Activated CD4-positive, alpha-beta T cell treated with anti-CD3 and anti-CD28 coated beads for 36 hours (primary cell): Measurements from ENCODE around the gene PEA15. TPM values are rescaled to one million over a fixed set of nuclear protein-coding genes. Genes with fewer than 3 reads are reported as not detected.

Experiments
- ATAC-seq: fragments of 200-7000 bp; cut with Tn5 transposase; one replicate; pipeline ENCODE4 v1.10.0; 2021; ENCODE audit warnings: mild to moderate bottlenecking, moderate library complexity
- CTCF ChIA-PET: fragments of 350-600 bp; sonication (Branson Sonifier 250); formaldehyde crosslinking; loops from one replicate; lab custom pipeline; 2021; ENCODE audit warnings: antibody characterized with exemption; lab: Charles Lee
- POLR2A ChIA-PET: fragments of 350-600 bp; sonication (Branson Sonifier 250); formaldehyde crosslinking; loops from one replicate; lab custom pipeline; 2021; ENCODE audit warnings: antibody characterized with exemption, inconsistent platforms; lab: Charles Lee
- DNase-seq: peaks from one replicate; pipeline ENCODE4 v3.0.0-alpha.2; 2020
- H3K27ac Mint-ChIP-seq: one replicate; pipeline ENCODE4 v1.8.0; 2021; ENCODE audit warnings: mixed read lengths
- H3K27me3 Mint-ChIP-seq: one replicate; pipeline ENCODE4 v1.8.0; 2021; ENCODE audit warnings: mixed read lengths
- H3K36me3 Mint-ChIP-seq: one replicate; pipeline ENCODE4 v1.8.0; 2021; ENCODE audit warnings: low read depth, mixed read lengths
- H3K4me1 Mint-ChIP-seq: one replicate; pipeline ENCODE4 v1.8.0; 2021; ENCODE audit warnings: mixed read lengths
- H3K4me3 Mint-ChIP-seq: one replicate; pipeline ENCODE4 v1.8.0; 2021; ENCODE audit warnings: mild to moderate bottlenecking, moderate library complexity, mixed read lengths
- H3K9me3 Mint-ChIP-seq: one replicate; pipeline ENCODE4 v1.8.0; 2021; ENCODE audit warnings: low read depth, mixed read lengths
- intact Hi-C, 2 experiments: fragments of 100-400 bp; cut with DNase I in 1 of 2; cut with micrococcal nuclease in 1 of 2; formaldehyde crosslinking; loops; one replicate each; pipeline versions ENCODE4 v1.14.2 to v1.15.1; 2022 to 2024; cut with DNase I, micrococcal nuclease
- total RNA-seq, 2 experiments: library from RNA; stranded (reverse); gene quantifications; one replicate each; pipeline ENCODE4 v1.2.3, GENCODE V29; 2021

PEA15 gene, protein sequence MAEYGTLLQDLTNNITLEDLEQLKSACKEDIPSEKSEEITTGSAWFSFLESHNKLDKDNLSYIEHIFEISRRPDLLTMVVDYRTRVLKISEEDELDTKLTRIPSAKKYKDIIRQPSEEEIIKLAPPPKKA
- total RNA-seq = 10 to 100 TPM; 42.5 to 63.4 TPM

GRCh38 chr1:160205242-160206035 lies at the start of gene PEA15:
Gene PEA15, plus strand, starts transcription at chr1:160205384. Its CDS starts 6,161 bp downstream, at chr1:160211545.
- peak within 1 kb of the TSS; percentile 86 for H3K27ac Mint-ChIP-seq
- ChIA-PET POLR2A (interaction anchor here (0.6 kb wide), 1 partner anchor 29 kb away, joined by 4 read pairs; no protein-coding TSS in a partner anchor), CTCF (interaction anchor here (1.0 to 1.8 kb wide), 5 partner anchors 12 to 120 kb away, joined by 3 to 7 read pairs (median 3); no protein-coding TSS in a partner anchor)
- ATAC-seq = peak; percentile 76
- DNase-seq = peak; percentile 83
- H3K4me1 Mint-ChIP-seq = peaks cover 47% of the 10 kb centered on the region
- H3K27me3 Mint-ChIP-seq = no peaks in the 10 kb centered on the region
- H3K36me3 Mint-ChIP-seq = peaks cover 19% of the 10 kb centered on the region
- no peaks in the 10 kb centered on the region for H3K9me3 Mint-ChIP-seq
- peak within 1 kb of the TSS; percentile 81 for H3K4me3 Mint-ChIP-seq
- intact Hi-C loops = loop anchor here (1.0 to 10.0 kb wide), 4 partner anchors 58 to 281 kb away; partner anchors contain the start of genes PEX19 (in 2 of the 2) and TAGLN2 (in 1 of the 2)

- Mint-ChIP-seq H3K9me3 (no peaks in the 10 kb centered on the region), H3K36me3 (no peaks in the 10 kb centered on the region), H3K27ac (no peak overlapping the region), H3K4me3 (no peak overlapping the region), H3K4me1 (no peaks in the 10 kb centered on the region), H3K27me3 (peaks cover 4% of the 10 kb centered on the region)
- intact Hi-C loops = no loop called here
- ChIA-PET CTCF (interaction anchor here (0.6 to 0.7 kb wide), 2 partner anchors 90 to 149 kb away, joined by 3 read pairs; no protein-coding TSS in a partner anchor), POLR2A (no interaction called here)
- ATAC-seq (no peak), DNase-seq (no peak)
Measured at GRCh38 chr1:160156361-160156760, 48.8 kb upstream of the PEA15 start.

DNA sequence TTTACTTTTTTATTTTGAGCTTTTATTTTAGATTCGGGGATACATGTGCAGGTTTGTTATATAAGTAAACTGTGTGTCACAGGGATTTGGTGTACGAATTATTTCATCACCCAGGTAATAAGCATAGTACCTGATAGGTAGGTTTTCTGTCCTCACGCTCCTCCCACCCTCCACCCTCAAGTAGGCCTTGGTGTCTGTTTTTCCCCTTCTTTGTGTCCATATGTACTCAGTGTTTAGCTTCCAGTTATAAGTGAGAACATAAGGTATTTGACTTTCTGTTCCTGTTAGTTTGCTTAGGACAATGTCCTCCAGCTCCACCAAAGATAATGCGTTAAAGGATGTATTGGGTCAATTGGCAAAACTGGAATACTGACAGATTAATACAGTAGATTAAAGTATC lies 48.0 kb upstream of the PEA15 start:
- POLR2A ChIA-PET = interaction anchor here (0.7 kb wide), 1 partner anchor 103 kb away, joined by 3 read pairs; no protein-coding TSS in a partner anchor
- H3K27ac Mint-ChIP-seq = no peak overlapping the region
- no peaks in the 10 kb centered on the region for H3K36me3 Mint-ChIP-seq
- no peaks in the 10 kb centered on the region for H3K4me1 Mint-ChIP-seq
- CTCF ChIA-PET = interaction anchor here (0.6 to 0.7 kb wide), 2 partner anchors 90 to 437 kb away, joined by 3 read pairs; no protein-coding TSS in a partner anchor
- DNase-seq = no peak
- intact Hi-C loops = no loop called here
- no peak overlapping the region for H3K4me3 Mint-ChIP-seq
- ATAC-seq = no peak
- no peaks in the 10 kb centered on the region for H3K9me3 Mint-ChIP-seq
- H3K27me3 Mint-ChIP-seq = peaks cover 4% of the 10 kb centered on the region

DNA sequence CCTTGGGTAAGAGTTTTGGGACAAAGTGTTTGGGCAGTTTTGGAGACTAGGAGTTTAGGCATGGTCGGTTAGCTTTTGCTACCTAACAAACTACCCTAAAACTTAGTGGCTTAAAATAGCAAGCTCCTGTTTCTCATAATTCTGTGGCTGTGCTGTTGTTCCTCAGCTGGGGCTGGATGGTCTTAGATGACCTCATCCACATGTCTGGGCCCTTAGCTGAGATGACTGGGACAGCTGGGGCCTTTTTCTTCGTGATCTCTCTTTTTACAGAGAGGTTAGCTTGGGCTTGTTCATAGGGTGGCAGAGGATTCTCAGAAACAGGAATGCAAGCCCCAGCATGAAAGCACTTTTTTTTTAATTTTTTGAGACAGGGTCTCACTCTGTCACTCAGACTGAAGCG lies 47.2 kb upstream of the PEA15 start:
- no peak overlapping the region for H3K4me3 Mint-ChIP-seq
- ATAC-seq (no peak), DNase-seq (no peak)
- no peaks in the 10 kb centered on the region for H3K9me3 Mint-ChIP-seq
- H3K4me1 Mint-ChIP-seq = no peaks in the 10 kb centered on the region
- ChIA-PET POLR2A (no interaction called here), CTCF (interaction anchor here (1.0 to 1.3 kb wide), 2 partner anchors 9 to 45 kb away, joined by 3 read pairs; no protein-coding TSS in a partner anchor)
- no peak overlapping the region for H3K27ac Mint-ChIP-seq
- intact Hi-C loops = no loop called here
- H3K27me3 Mint-ChIP-seq = peaks cover 4% of the 10 kb centered on the region
- H3K36me3 Mint-ChIP-seq = no peaks in the 10 kb centered on the region

- Mint-ChIP-seq H3K36me3 (no peaks in the 10 kb centered on the region), H3K27me3 (peaks cover 4% of the 10 kb centered on the region), H3K4me1 (no peaks in the 10 kb centered on the region), H3K27ac (no peak overlapping the region), H3K9me3 (no peaks in the 10 kb centered on the region), H3K4me3 (no peak overlapping the region)
- intact Hi-C loops = no loop called here
- ATAC-seq = no peak
- no peak for DNase-seq
- POLR2A ChIA-PET = no interaction called here
- CTCF ChIA-PET = interaction anchor here (1.0 to 1.3 kb wide), 3 partner anchors 9 to 133 kb away, joined by 3 to 4 read pairs (median 3); no protein-coding TSS in a partner anchor
Measured at GRCh38 chr1:160158534-160158933, 46.6 kb upstream of the PEA15 start.

- Mint-ChIP-seq H3K9me3 (no peaks in the 10 kb centered on the region), H3K4me3 (no peak overlapping the region), H3K36me3 (no peaks in the 10 kb centered on the region), H3K27ac (no peak overlapping the region), H3K27me3 (peaks cover 4% of the 10 kb centered on the region), H3K4me1 (no peaks in the 10 kb centered on the region)
- CTCF ChIA-PET = interaction anchor here (0.8 to 1.1 kb wide), 3 partner anchors 22 to 216 kb away, joined by 3 to 4 read pairs (median 3); no protein-coding TSS in a partner anchor
- DNase-seq (no peak), ATAC-seq (no peak)
- intact Hi-C loops = no loop called here
- POLR2A ChIA-PET = no interaction called here
Measured at GRCh38 chr1:160159846-160160245, 45.3 kb upstream of the PEA15 start.

GRCh38 chr1:160161965-160162705 lies 43.0 kb upstream of the PEA15 start:
- H3K36me3 Mint-ChIP-seq = no peaks in the 10 kb centered on the region
- DNase-seq = peak; percentile 9
- POLR2A ChIA-PET = no interaction called here
- no peaks in the 10 kb centered on the region for H3K9me3 Mint-ChIP-seq
- no peak overlapping the region for H3K27ac Mint-ChIP-seq
- peaks cover 6% of the 10 kb centered on the region for H3K27me3 Mint-ChIP-seq
- H3K4me1 Mint-ChIP-seq = peaks cover 5% of the 10 kb centered on the region
- intact Hi-C loops = no loop called here
- CTCF ChIA-PET = interaction anchor here (0.6 to 1.0 kb wide), 4 partner anchors 26 to 207 kb away, joined by 3 to 5 read pairs (median 4); no protein-coding TSS in a partner anchor
- H3K4me3 Mint-ChIP-seq = no peak overlapping the region
- ATAC-seq = peak; percentile 26

DNA sequence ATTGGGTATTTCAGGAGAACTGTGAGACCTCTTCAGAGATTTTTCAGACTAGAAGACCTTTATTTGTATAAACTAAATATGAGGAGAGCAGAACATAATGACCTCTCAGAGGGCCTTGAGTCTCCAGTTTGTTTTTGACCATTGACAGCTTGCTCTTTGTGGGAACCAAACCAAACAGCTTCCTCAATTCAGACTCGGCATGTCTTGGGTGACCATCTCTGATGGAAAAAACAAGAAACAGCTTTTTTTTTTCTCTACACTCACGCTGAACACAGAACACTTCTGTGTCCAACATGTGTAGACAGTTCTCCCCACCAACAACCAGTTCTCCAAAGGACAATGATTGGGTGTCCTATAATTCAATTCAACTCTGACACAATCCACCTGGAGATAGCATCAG lies 42.3 kb upstream of the PEA15 start:
- H3K27ac Mint-ChIP-seq = no peak overlapping the region
- ChIA-PET POLR2A (no interaction called here), CTCF (interaction anchor here (0.6 to 1.0 kb wide), 3 partner anchors 41 to 206 kb away, joined by 3 to 5 read pairs (median 5); no protein-coding TSS in a partner anchor)
- DNase-seq (no peak), ATAC-seq (no peak)
- peaks cover 11% of the 10 kb centered on the region for H3K4me1 Mint-ChIP-seq
- intact Hi-C loops = no loop called here
- H3K36me3 Mint-ChIP-seq = no peaks in the 10 kb centered on the region
- peaks cover 7% of the 10 kb centered on the region for H3K27me3 Mint-ChIP-seq
- no peaks in the 10 kb centered on the region for H3K9me3 Mint-ChIP-seq
- H3K4me3 Mint-ChIP-seq = no peak overlapping the region

GRCh38 chr1:160163615-160164014 lies 41.6 kb upstream of the PEA15 start:
- intact Hi-C loops = no loop called here
- no peak for DNase-seq
- no peaks in the 10 kb centered on the region for H3K9me3 Mint-ChIP-seq
- ATAC-seq = no peak
- H3K4me1 Mint-ChIP-seq = peaks cover 13% of the 10 kb centered on the region
- H3K36me3 Mint-ChIP-seq = no peaks in the 10 kb centered on the region
- H3K27ac Mint-ChIP-seq = no peak overlapping the region
- ChIA-PET POLR2A (no interaction called here), CTCF (interaction anchor here (0.6 kb wide), 1 partner anchor 159 kb away, joined by 3 read pairs; no protein-coding TSS in a partner anchor)
- no peak overlapping the region for H3K4me3 Mint-ChIP-seq
- H3K27me3 Mint-ChIP-seq = peaks cover 8% of the 10 kb centered on the region

DNA sequence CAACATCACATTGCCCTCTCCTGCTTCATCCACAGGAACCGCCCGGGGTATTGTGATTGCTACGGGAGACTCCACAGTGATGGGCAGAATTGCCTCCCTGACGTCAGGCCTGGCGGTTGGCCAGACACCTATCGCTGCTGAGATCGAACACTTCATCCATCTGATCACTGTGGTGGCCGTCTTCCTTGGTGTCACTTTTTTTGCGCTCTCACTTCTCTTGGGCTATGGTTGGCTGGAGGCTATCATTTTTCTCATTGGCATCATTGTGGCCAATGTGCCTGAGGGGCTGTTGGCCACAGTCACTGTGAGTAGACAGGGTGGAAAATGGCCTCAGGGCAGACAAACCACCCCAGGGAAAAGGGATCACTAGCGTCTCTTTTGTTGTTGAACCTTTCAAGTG lies 41.1 kb upstream of the PEA15 start:
- no peak for DNase-seq
- CTCF ChIA-PET = interaction anchor here (0.6 to 1.4 kb wide), 4 partner anchors 13 to 61 kb away, joined by 3 to 5 read pairs (median 3); no protein-coding TSS in a partner anchor
- intact Hi-C loops = no loop called here

More for the DNA sequence above, 41.1 kb upstream of the PEA15 start:
- no peak overlapping the region for H3K27ac Mint-ChIP-seq
- H3K4me3 Mint-ChIP-seq = no peak overlapping the region
- POLR2A ChIA-PET = no interaction called here
- H3K36me3 Mint-ChIP-seq = no peaks in the 10 kb centered on the region
- H3K27me3 Mint-ChIP-seq = peaks cover 8% of the 10 kb centered on the region
- H3K4me1 Mint-ChIP-seq = peaks cover 14% of the 10 kb centered on the region
- ATAC-seq = no peak
- H3K9me3 Mint-ChIP-seq = no peaks in the 10 kb centered on the region
